Measurements from ENCODE around the gene PDILT.

DNA sequence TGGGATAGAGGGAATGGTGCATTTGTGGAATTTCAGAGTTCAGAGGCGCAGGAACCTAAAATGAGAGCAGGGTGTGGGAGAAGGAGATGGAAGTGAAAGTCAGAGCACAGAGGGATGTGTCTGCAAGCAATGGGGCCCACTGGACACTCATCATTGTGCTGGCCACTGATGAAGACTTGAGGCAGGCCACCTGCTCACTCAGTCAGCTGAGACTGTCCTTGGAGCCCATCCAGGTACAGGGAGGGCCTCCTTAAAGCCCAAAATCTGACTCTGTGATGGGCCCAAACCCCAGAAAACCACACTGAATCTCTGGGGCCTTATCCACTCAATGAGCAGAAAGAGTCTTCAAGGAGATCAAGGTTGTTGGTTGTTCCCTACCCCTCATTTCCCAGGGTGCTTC, 82.9 kb downstream of the PDILT start:
- no peak for TF ChIP-seq EZH2 (IDR thresholded peaks at IDR 0.05; ENCODE audit: insufficient read depth, low read length)
- TF ChIP-seq, protein P1, sequence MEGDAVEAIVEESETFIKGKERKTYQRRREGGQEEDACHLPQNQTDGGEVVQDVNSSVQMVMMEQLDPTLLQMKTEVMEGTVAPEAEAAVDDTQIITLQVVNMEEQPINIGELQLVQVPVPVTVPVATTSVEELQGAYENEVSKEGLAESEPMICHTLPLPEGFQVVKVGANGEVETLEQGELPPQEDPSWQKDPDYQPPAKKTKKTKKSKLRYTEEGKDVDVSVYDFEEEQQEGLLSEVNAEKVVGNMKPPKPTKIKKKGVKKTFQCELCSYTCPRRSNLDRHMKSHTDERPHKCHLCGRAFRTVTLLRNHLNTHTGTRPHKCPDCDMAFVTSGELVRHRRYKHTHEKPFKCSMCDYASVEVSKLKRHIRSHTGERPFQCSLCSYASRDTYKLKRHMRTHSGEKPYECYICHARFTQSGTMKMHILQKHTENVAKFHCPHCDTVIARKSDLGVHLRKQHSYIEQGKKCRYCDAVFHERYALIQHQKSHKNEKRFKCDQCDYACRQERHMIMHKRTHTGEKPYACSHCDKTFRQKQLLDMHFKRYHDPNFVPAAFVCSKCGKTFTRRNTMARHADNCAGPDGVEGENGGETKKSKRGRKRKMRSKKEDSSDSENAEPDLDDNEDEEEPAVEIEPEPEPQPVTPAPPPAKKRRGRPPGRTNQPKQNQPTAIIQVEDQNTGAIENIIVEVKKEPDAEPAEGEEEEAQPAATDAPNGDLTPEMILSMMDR (IDR thresholded peaks at IDR 0.05; ENCODE audit: insufficient read depth, low read depth, low read length): no peak

Measured in astrocyte (in vitro differentiated cells and primary cell).